Transverse colon (tissue), 4 donors: ENCODE measurements around the gene KLK6. TPM values are rescaled to one million over a fixed set of nuclear protein-coding genes. Genes with fewer than 3 reads are reported as not detected.

ENCODE experiments used
- DNase-seq: peaks from one replicate; pipeline ENCODE4 v3.0.0-alpha.2; 2019
- H3K27ac ChIP-seq, 4 donors: fragments of 200-600 bp; sonication (generic); 2 replicates each; pipeline ENCODE4 v1.5.1; 2016 to 2018; ENCODE audit warnings: inconsistent platforms in 4 of 4
- H3K27me3 ChIP-seq: fragments of 200-600 bp; sonication (generic); 2 replicates; pipeline ENCODE4 v1.5.1; 2017; ENCODE audit warnings: inconsistent platforms
- H3K36me3 ChIP-seq, 4 donors: fragments of 200-600 bp; sonication (generic); 2 replicates each; pipeline ENCODE4 v1.5.1; 2017 to 2019; ENCODE audit warnings: inconsistent platforms in 4 of 4
- H3K4me1 ChIP-seq, 4 donors: fragments of 200-600 bp; sonication (generic); 2 replicates each; pipeline ENCODE4 v1.5.1; 2017 to 2020; ENCODE audit warnings: inconsistent platforms in 4 of 4
- H3K4me3 ChIP-seq, 4 donors: fragments of 200-600 bp; sonication (generic); 1 replicate in 1 of 4; 2 replicates in 3 of 4; pipeline versions ENCODE4 v1.5.1 to v1.6.1; 2017 to 2019; ENCODE audit warnings: inconsistent platforms in 4 of 4
- H3K9me3 ChIP-seq, 2 donors: fragments of 200-600 bp; sonication (generic); 2 replicates each; pipeline ENCODE4 v1.5.1; 2017 to 2019; ENCODE audit warnings: inconsistent platforms in 2 of 2
- CTCF ChIP-seq, 5 experiments: fragments of 200-600 bp in 3 of 5; fragments of 450-650 bp in 2 of 5; sonication (generic) in 3 of 5; IDR thresholded peaks; 1 replicate in 2 of 5; 2 replicates in 3 of 5; pipeline ENCODE4 v1.5.1; 2016 to 2017; ENCODE audit warnings: antibody characterized with exemption in 5 of 5, inconsistent platforms in 3 of 5, mild to moderate bottlenecking in 2 of 5, moderate library complexity in 1 of 5
- EP300 ChIP-seq: sonication (generic); formaldehyde crosslinking; IDR thresholded peaks from one replicate; pipeline ENCODE4 v1.6.1; 2017; ENCODE audit warnings: antibody characterized with exemption, low read depth
- POLR2A ChIP-seq: fragments of 450-650 bp; IDR thresholded peaks from one replicate; pipeline ENCODE4 v1.6.1; 2016; ENCODE audit warnings: antibody characterized with exemption, mild to moderate bottlenecking, moderate library complexity
- POLR2AphosphoS5 ChIP-seq, 3 donors: sonication (generic); formaldehyde crosslinking; IDR thresholded peaks; one replicate each; pipeline ENCODE4 v1.6.1; 2016; ENCODE audit warnings: antibody characterized with exemption in 3 of 3
- WGBS, 2 donors: methylation state at CpG; one replicate each; pipeline ENCODE4 v1.1.5; 2018; ENCODE audit warnings: low coverage in 1 of 2; 5-methylcytosine and 5-hydroxymethylcytosine counted together
- in situ Hi-C, 4 donors: fragments of 200-750 bp; cut with MboI; loops; one replicate each; pipeline versions ENCODE4 v1.15.0 to v1.15.1; 2017; ENCODE audit warnings: low sequenced_read_pairs in 3 of 4, low pct_ligation_motif_present in 1 of 4, low pct_unique_long_range_greater_than_20kb in 1 of 4
- intact Hi-C: fragments of 100-400 bp; cut with DNase I; formaldehyde crosslinking; loops from one replicate; pipeline ENCODE4 v1.15.1; 2023; ENCODE audit warnings: low total_unique reads
- total RNA-seq, 4 donors: library from RNA; depleted of rRNA; stranded (reverse); fragments of >200 nt; gene quantifications; one replicate each; pipeline ENCODE4 v1.1.0, GENCODE V29; 2016

Gene KLK6
- total RNA-seq, 4 donors from 2014 or later, result not detected

- Histone ChIP-seq H3K36me3 (no peaks in the 10 kb centered on the region), H3K9me3 (no peaks in the 10 kb centered on the region), H3K27ac (no peak overlapping the region), H3K4me3 (no peak overlapping the region), H3K27me3 (peaks cover 51% of the 10 kb centered on the region), H3K4me1 (no peaks in the 10 kb centered on the region)
- TF ChIP-seq POLR2A (no peak), EP300 (no peak), CTCF (IDR thresholded peaks at IDR 0.05) (no peak), POLR2AphosphoS5 (IDR thresholded peaks at IDR 0.05) (no peak)
- intact Hi-C loops, result no loop called here
- no peak for DNase-seq
- in situ Hi-C loops, result no loop called here
- WGBS, 2 donors, result 59 to 60% methylated on average over 2 to 5 of the region's 5 CpGs
Observed at GRCh38 chr19:50928831-50929230, 40.6 kb downstream of the KLK6 start.

GRCh38 chr19:50926144-50926543, 43.2 kb downstream of the KLK6 start:
- 66 to 67% methylated on average over 8 to 11 of the region's 11 CpGs for WGBS, 2 donors
- TF ChIP-seq POLR2AphosphoS5 (IDR thresholded peaks at IDR 0.05) (no peak), EP300 (no peak), CTCF (IDR thresholded peaks at IDR 0.05) (no peak)
- Histone ChIP-seq H3K27me3 (peaks cover 36% of the 10 kb centered on the region), H3K4me3 (no peak overlapping the region), H3K4me1 (peaks cover 0 to 7% (median 0%) of the 10 kb centered on the region in 4 donors), H3K9me3 (no peaks in the 10 kb centered on the region), H3K27ac (no peak overlapping the region), H3K36me3 (no peaks in the 10 kb centered on the region)
- in situ Hi-C loops, result no loop called here
- DNase-seq, result no peak
- intact Hi-C loops, result no loop called here

GRCh38 chr19:50925734-50926133, 43.7 kb downstream of the KLK6 start:
- Histone ChIP-seq H3K4me1 (peaks cover 0 to 7% (median 0%) of the 10 kb centered on the region in 4 donors), H3K4me3 (no peak overlapping the region), H3K36me3 (no peaks in the 10 kb centered on the region), H3K9me3 (no peaks in the 10 kb centered on the region), H3K27me3 (peaks cover 32% of the 10 kb centered on the region), H3K27ac (no peak overlapping the region)
- no peak for DNase-seq
- WGBS, 2 donors, result 78 to 79% methylated on average over 2 of the region's 2 CpGs
- in situ Hi-C loops, result no loop called here
- intact Hi-C loops, result no loop called here
- TF ChIP-seq POLR2A (no peak), EP300 (no peak), CTCF (IDR thresholded peaks at IDR 0.05) (no peak), POLR2AphosphoS5 (IDR thresholded peaks at IDR 0.05) (no peak)

GRCh38 chr19:50924586-50924985, 44.8 kb downstream of the KLK6 start:
- no peaks in the 10 kb centered on the region for H3K9me3 ChIP-seq
- TF ChIP-seq POLR2AphosphoS5 (IDR thresholded peaks at IDR 0.05) (no peak), POLR2A (no peak), CTCF (IDR thresholded peaks at IDR 0.05) (no peak), EP300 (no peak)
- no peak for DNase-seq
- intact Hi-C loops (no loop called here), in situ Hi-C loops (no loop called here)
- H3K4me3 ChIP-seq, result no peak overlapping the region
- H3K4me1 ChIP-seq, result peaks cover 0 to 7% (median 0%) of the 10 kb centered on the region in 4 donors
- peaks cover 26% of the 10 kb centered on the region for H3K27me3 ChIP-seq
- H3K36me3 ChIP-seq, result no peaks in the 10 kb centered on the region
- WGBS, 2 donors, result 46 to 48% methylated on average over 6 of the region's 6 CpGs
- no peak overlapping the region for H3K27ac ChIP-seq
